Measurements from ENCODE around the gene SBK2.

Gene SBK2

GRCh38 chr19:55553217-55554182, 16.6 kb upstream of the SBK2 start:
- no peak for DNase-seq

GRCh38 chr19:55552620-55553019, 15.7 kb upstream of the SBK2 start:
- DNase-seq, result no peak

GRCh38 chr19:55552206-55552605, 15.3 kb upstream of the SBK2 start:
- DNase-seq, result no peak

- no peak for DNase-seq
Observed at GRCh38 chr19:55550321-55550650, 13.4 kb upstream of the SBK2 start.

- no peak for DNase-seq
Observed at GRCh38 chr19:55549500-55550320, 12.8 kb upstream of the SBK2 start.

GRCh38 chr19:55546822-55547614, 10.1 kb upstream of the SBK2 start:
- peak; percentile 65 for DNase-seq

- no peak for DNase-seq
Observed at GRCh38 chr19:55546011-55546410, 9.1 kb upstream of the SBK2 start.

- no peak for DNase-seq
Observed at GRCh38 chr19:55545443-55545842, 8.5 kb upstream of the SBK2 start, which contains the start of gene SBK3. TSS of gene SBK3 (minus strand) at chr19:55545543. CDS start at chr19:55545543, 0 bp downstream.

GRCh38 chr19:55544776-55545439, 8.0 kb upstream of the SBK2 start:
- DNase-seq, result no peak

- no peak for DNase-seq
Observed at GRCh38 chr19:55544014-55544413, 7.1 kb upstream of the SBK2 start.

GRCh38 chr19:55543567-55543966, 6.6 kb upstream of the SBK2 start:
- no peak for DNase-seq

- DNase-seq, result no peak
Observed at GRCh38 chr19:55542292-55542855, 5.4 kb upstream of the SBK2 start.

- no peak for DNase-seq
Observed at GRCh38 chr19:55541091-55541490, 4.2 kb upstream of the SBK2 start.

GRCh38 chr19:55540619-55541018, 3.7 kb upstream of the SBK2 start:
- DNase-seq, result peak; percentile 49

- peak; percentile 22 for DNase-seq
Observed at GRCh38 chr19:55539090-55539984, 2.4 kb upstream of the SBK2 start.

GRCh38 chr19:55538132-55538531, 1.2 kb upstream of the SBK2 start:
- DNase-seq, result no peak

GRCh38 chr19:55537741-55538111, 793 bp upstream of the SBK2 start:
- peak; percentile 83 for DNase-seq

GRCh38 chr19:55536366-55536765, 567 bp downstream of the SBK2 start:
- peak; percentile 19 for DNase-seq

GRCh38 chr19:55535965-55536350, 975 bp downstream of the SBK2 start:
- DNase-seq, result peak; percentile 11

- peak; percentile 13 for DNase-seq
Observed at GRCh38 chr19:55535173-55535964, 1.6 kb downstream of the SBK2 start.

All from femur (tissue), 1 donor.